ENCODE results near the gene LMNTD2.
A peak's percentile ranks its signal among the peaks of the same experiment; 100 is the strongest.
"Not testable (repeated sequence)": the region's sequence is repeated elsewhere in the genome, so short reads cannot be mapped to it uniquely, and the experiment has no call there.

The LMNTD2 gene

GRCh38 chr11:586376-587316 is 26.1 kb upstream of the LMNTD2 start:
- DNase-seq (ENCODE audit: low spot score): no peak

- no peak for DNase-seq (ENCODE audit: low spot score)
Observed at GRCh38 chr11:584287-584686, 23.7 kb upstream of the LMNTD2 start.

GRCh38 chr11:581752-582151 is 21.2 kb upstream of the LMNTD2 start:
- DNase-seq (ENCODE audit: low spot score): no peak

- DNase-seq (ENCODE audit: low spot score): no peak
Observed at GRCh38 chr11:581342-581741, 20.8 kb upstream of the LMNTD2 start.

GRCh38 chr11:579830-580601 is 19.5 kb upstream of the LMNTD2 start:
- DNase-seq (ENCODE audit: low spot score): no peak

- DNase-seq (ENCODE audit: low spot score): no peak
Observed at GRCh38 chr11:578276-579035, 17.9 kb upstream of the LMNTD2 start.

- no peak for DNase-seq (ENCODE audit: low spot score)
Observed at GRCh38 chr11:577611-577894, 17.0 kb upstream of the LMNTD2 start.

GRCh38 chr11:576811-577610 is 16.5 kb upstream of the LMNTD2 start:
- DNase-seq (ENCODE audit: low spot score): no peak

- peak; percentile 92 for DNase-seq (ENCODE audit: low spot score)
Observed at GRCh38 chr11:575996-576768, 15.6 kb upstream of the LMNTD2 start, which contains the start of gene PHRF1. PHRF1 (plus strand) TSS chr11:576470; CDS start chr11:581513, 5,043 bp downstream.

GRCh38 chr11:575313-575995 is 14.9 kb upstream of the LMNTD2 start:
- DNase-seq (ENCODE audit: low spot score): peak; percentile 76

GRCh38 chr11:574632-575312 is 14.2 kb upstream of the LMNTD2 start:
- DNase-seq (ENCODE audit: low spot score): no peak

GRCh38 chr11:574031-574570 is 13.6 kb upstream of the LMNTD2 start:
- not testable (repeated sequence) for DNase-seq (ENCODE audit: low spot score)

GRCh38 chr11:573146-573759 is 12.7 kb upstream of the LMNTD2 start:
- DNase-seq (ENCODE audit: low spot score): no peak

- DNase-seq (ENCODE audit: low spot score): no peak
Observed at GRCh38 chr11:571802-572185, 11.3 kb upstream of the LMNTD2 start.

GRCh38 chr11:569158-569885 is 8.8 kb upstream of the LMNTD2 start:
- no peak for DNase-seq (ENCODE audit: low spot score)

- DNase-seq (ENCODE audit: low spot score): peak; percentile 96
Observed at GRCh38 chr11:568306-569157, 8.0 kb upstream of the LMNTD2 start.

GRCh38 chr11:567629-568292 is 7.2 kb upstream of the LMNTD2 start:
- no peak for DNase-seq (ENCODE audit: low spot score)

Data from NAMALWA (cell line).